Ishikawa (cell line): ENCODE measurements around the gene GALNT1.

ENCODE experiments used
- CEBPB ChIP-seq: IDR thresholded peaks from 2 replicates; pipeline ENCODE4 v1.6.1; 2012
- CREB1 ChIP-seq: IDR thresholded peaks from 2 replicates; pipeline ENCODE4 v1.6.1; 2012; ENCODE audit warnings: low read depth
- EGR1 ChIP-seq: IDR thresholded peaks from 2 replicates; pipeline ENCODE4 v1.6.1; 2012
- EP300 ChIP-seq: IDR thresholded peaks from 2 replicates; pipeline ENCODE4 v1.6.1; 2012; ENCODE audit warnings: borderline replicate concordance
- FOXM1 ChIP-seq: IDR thresholded peaks from 2 replicates; pipeline ENCODE4 v1.6.1; 2012; ENCODE audit warnings: low read depth, borderline replicate concordance
- RAD21 ChIP-seq: IDR thresholded peaks from 2 replicates; pipeline ENCODE4 v1.6.1; 2012; ENCODE audit warnings: low read depth
- ZBTB7A ChIP-seq: IDR thresholded peaks from 2 replicates; pipeline ENCODE4 v1.6.1; 2012; ENCODE audit warnings: low read depth
- TF ChIP-seq, protein P1 (sequence below): IDR thresholded peaks from 2 replicates; pipeline ENCODE4 v1.6.1; 2012
- TF ChIP-seq, protein P2 (sequence below): IDR thresholded peaks from 2 replicates; pipeline ENCODE4 v1.6.1; 2012; ENCODE audit warnings: low read depth, mild to moderate bottlenecking

DNA sequence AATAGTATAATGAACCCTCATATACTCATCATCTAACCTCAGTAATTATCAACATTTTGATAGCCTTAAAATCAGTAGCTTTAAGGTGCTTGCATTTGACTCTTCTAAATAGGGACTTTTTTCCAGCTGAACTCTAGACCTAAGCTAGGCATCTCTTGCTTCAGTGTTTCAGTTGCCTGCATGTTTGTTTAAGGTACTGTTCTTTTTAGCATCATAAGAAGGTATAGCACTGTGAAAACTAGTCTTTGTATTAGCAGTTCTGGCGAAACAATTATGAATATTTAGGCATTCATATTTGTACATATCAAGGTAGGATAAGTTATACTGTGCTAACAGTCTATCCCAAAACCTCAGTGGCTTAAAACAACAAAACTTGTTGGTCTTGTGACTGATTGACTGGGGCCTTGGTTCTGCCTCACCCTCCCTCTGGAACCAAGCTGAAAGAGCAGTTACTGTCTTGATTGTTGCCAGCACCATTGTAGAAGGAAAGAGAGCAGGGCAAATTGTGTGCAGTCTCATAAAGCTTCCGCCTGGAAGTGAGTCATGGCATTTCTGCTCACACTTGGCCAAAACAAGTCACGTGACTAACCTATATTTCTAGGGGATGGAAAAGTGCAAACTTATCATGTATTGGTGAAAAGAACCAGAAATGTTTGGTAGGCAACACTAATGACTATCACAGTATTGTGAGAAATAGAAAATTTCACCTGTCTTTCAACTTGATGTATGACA, 24.3 kb downstream of the GALNT1 start:
- TF ChIP-seq, protein P1, sequence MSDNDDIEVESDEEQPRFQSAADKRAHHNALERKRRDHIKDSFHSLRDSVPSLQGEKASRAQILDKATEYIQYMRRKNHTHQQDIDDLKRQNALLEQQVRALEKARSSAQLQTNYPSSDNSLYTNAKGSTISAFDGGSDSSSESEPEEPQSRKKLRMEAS: no peak
- no peak for TF ChIP-seq EP300
- no peak for TF ChIP-seq FOXM1
- TF ChIP-seq RAD21: no peak
- TF ChIP-seq CREB1: no peak
- TF ChIP-seq, protein P2, sequence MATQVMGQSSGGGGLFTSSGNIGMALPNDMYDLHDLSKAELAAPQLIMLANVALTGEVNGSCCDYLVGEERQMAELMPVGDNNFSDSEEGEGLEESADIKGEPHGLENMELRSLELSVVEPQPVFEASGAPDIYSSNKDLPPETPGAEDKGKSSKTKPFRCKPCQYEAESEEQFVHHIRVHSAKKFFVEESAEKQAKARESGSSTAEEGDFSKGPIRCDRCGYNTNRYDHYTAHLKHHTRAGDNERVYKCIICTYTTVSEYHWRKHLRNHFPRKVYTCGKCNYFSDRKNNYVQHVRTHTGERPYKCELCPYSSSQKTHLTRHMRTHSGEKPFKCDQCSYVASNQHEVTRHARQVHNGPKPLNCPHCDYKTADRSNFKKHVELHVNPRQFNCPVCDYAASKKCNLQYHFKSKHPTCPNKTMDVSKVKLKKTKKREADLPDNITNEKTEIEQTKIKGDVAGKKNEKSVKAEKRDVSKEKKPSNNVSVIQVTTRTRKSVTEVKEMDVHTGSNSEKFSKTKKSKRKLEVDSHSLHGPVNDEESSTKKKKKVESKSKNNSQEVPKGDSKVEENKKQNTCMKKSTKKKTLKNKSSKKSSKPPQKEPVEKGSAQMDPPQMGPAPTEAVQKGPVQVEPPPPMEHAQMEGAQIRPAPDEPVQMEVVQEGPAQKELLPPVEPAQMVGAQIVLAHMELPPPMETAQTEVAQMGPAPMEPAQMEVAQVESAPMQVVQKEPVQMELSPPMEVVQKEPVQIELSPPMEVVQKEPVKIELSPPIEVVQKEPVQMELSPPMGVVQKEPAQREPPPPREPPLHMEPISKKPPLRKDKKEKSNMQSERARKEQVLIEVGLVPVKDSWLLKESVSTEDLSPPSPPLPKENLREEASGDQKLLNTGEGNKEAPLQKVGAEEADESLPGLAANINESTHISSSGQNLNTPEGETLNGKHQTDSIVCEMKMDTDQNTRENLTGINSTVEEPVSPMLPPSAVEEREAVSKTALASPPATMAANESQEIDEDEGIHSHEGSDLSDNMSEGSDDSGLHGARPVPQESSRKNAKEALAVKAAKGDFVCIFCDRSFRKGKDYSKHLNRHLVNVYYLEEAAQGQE: no peak
- TF ChIP-seq CEBPB: no peak
- TF ChIP-seq ZBTB7A: no peak
- no peak for TF ChIP-seq EGR1
